Activated CD8-positive, alpha-beta T cell treated with anti-CD3 and anti-CD28 coated beads, Interleukin-2, amount 10 ng/mL, durations not matched to agents 7 days and 5 days (primary cell): ENCODE measurements around the gene PRDM12. TPM values are rescaled to one million over a fixed set of nuclear protein-coding genes. Genes with fewer than 3 reads are reported as not detected.
A peak's percentile ranks its signal among the peaks of the same experiment; 100 is the strongest.

ENCODE experiments used
- ATAC-seq: fragments of 150-1000 bp; cut with Tn5 transposase; one replicate; pipeline ENCODE4 v1.10.0; 2021; ENCODE audit warnings: moderate library complexity
- CTCF ChIA-PET: fragments of 350-600 bp; sonication (Branson Sonifier 250); formaldehyde crosslinking; loops from one replicate; lab custom pipeline; 2021; ENCODE audit warnings: antibody characterized with exemption; lab: Charles Lee
- POLR2A ChIA-PET: fragments of 350-600 bp; sonication (Branson Sonifier 250); formaldehyde crosslinking; loops from one replicate; lab custom pipeline; 2021; ENCODE audit warnings: antibody characterized with exemption; lab: Charles Lee
- DNase-seq: peaks from one replicate; pipeline ENCODE4 v3.0.0-alpha.2; 2020
- H3K27ac Mint-ChIP-seq: one replicate; pipeline ENCODE4 v1.8.0; 2021; ENCODE audit warnings: mild to moderate bottlenecking, mixed read lengths
- H3K27me3 Mint-ChIP-seq: one replicate; pipeline ENCODE4 v1.8.0; 2021; ENCODE audit warnings: low read depth, mixed read lengths
- H3K36me3 Mint-ChIP-seq: one replicate; pipeline ENCODE4 v1.8.0; 2021; ENCODE audit warnings: low read depth, mixed read lengths
- H3K4me1 Mint-ChIP-seq: one replicate; pipeline ENCODE4 v1.8.0; 2021; ENCODE audit warnings: low read depth, mixed read lengths
- H3K4me3 Mint-ChIP-seq: one replicate; pipeline ENCODE4 v1.8.0; 2021; ENCODE audit warnings: mild to moderate bottlenecking, mixed read lengths
- H3K9me3 Mint-ChIP-seq: one replicate; pipeline ENCODE4 v1.8.0; 2022; ENCODE audit warnings: mixed read lengths; ENCODE audit not compliant: insufficient read depth
- total RNA-seq, 2 experiments: library from RNA; stranded (reverse); gene quantifications; one replicate each; pipeline ENCODE4 v1.2.3, GENCODE V29; 2021

The PRDM12 gene
- total RNA-seq, 2 experiments from 2014 or later = not detected

- H3K9me3 Mint-ChIP-seq = no peaks in the 10 kb centered on the region
- H3K4me3 Mint-ChIP-seq = no peak overlapping the region
- ChIA-PET CTCF (interaction anchor here (0.6 to 1.0 kb wide), 5 partner anchors 9 to 237 kb away, joined by 3 to 4 read pairs (median 3); no protein-coding TSS in a partner anchor), POLR2A (no interaction called here)
- no peaks in the 10 kb centered on the region for H3K27me3 Mint-ChIP-seq
- H3K27ac Mint-ChIP-seq = no peak overlapping the region
- H3K36me3 Mint-ChIP-seq = peaks cover 59% of the 10 kb centered on the region
- peaks cover 54% of the 10 kb centered on the region for H3K4me1 Mint-ChIP-seq
- DNase-seq (no peak), ATAC-seq (no peak)
Measured at GRCh38 chr9:130696996-130697395, 32.6 kb downstream of the PRDM12 start.

- Mint-ChIP-seq H3K4me1 (peaks cover 43% of the 10 kb centered on the region), H3K9me3 (no peaks in the 10 kb centered on the region), H3K36me3 (peaks cover 70% of the 10 kb centered on the region), H3K27ac (peak overlapping the region; percentile 4), H3K27me3 (no peaks in the 10 kb centered on the region), H3K4me3 (no peak overlapping the region)
- ChIA-PET CTCF (interaction anchor here (0.8 to 1.9 kb wide), 3 partner anchors 9 to 34 kb away, joined by 3 to 6 read pairs (median 3); no protein-coding TSS in a partner anchor), POLR2A (no interaction called here)
- DNase-seq (no peak), ATAC-seq (no peak)
Measured at GRCh38 chr9:130698514-130698913, 34.1 kb downstream of the PRDM12 start.

- Mint-ChIP-seq H3K27me3 (no peaks in the 10 kb centered on the region), H3K4me1 (peaks cover 43% of the 10 kb centered on the region), H3K27ac (peak overlapping the region; percentile 4), H3K9me3 (no peaks in the 10 kb centered on the region), H3K36me3 (peaks cover 71% of the 10 kb centered on the region), H3K4me3 (no peak overlapping the region)
- no peak for DNase-seq
- CTCF ChIA-PET = interaction anchor here (0.8 to 1.9 kb wide), 3 partner anchors 8 to 33 kb away, joined by 3 to 6 read pairs (median 3); no protein-coding TSS in a partner anchor
- POLR2A ChIA-PET = interaction anchor here (0.6 kb wide), 1 partner anchor 698 kb away, joined by 4 read pairs; no protein-coding TSS in a partner anchor
- ATAC-seq = no peak
Measured at GRCh38 chr9:130699047-130699446, 34.7 kb downstream of the PRDM12 start.

- H3K9me3 Mint-ChIP-seq = no peaks in the 10 kb centered on the region
- POLR2A ChIA-PET = interaction anchor here (1.0 kb wide), 1 partner anchor 8 kb away, joined by 3 read pairs; no protein-coding TSS in a partner anchor
- no peak overlapping the region for H3K4me3 Mint-ChIP-seq
- peaks cover 30% of the 10 kb centered on the region for H3K4me1 Mint-ChIP-seq
- DNase-seq (peak; percentile 75), ATAC-seq (peak; percentile 94)
- H3K36me3 Mint-ChIP-seq = peaks cover 71% of the 10 kb centered on the region
- H3K27ac Mint-ChIP-seq = no peak overlapping the region
- no peaks in the 10 kb centered on the region for H3K27me3 Mint-ChIP-seq
- CTCF ChIA-PET = interaction anchor here (0.8 to 4.2 kb wide), 38 partner anchors 8 to 429 kb away, joined by 3 to 45 read pairs (median 4); partner anchors contain the start of genes ABL1 and EXOSC2
Measured at GRCh38 chr9:130701059-130702022, 36.9 kb downstream of the PRDM12 start.

- no peak for DNase-seq
- no peak overlapping the region for H3K4me3 Mint-ChIP-seq
- H3K36me3 Mint-ChIP-seq = peaks cover 53% of the 10 kb centered on the region
- CTCF ChIA-PET = interaction anchor here (4.2 kb wide), 1 partner anchor 10 kb away, joined by 22 read pairs; the partner anchor contains the start of gene EXOSC2
- ATAC-seq = no peak
- no peaks in the 10 kb centered on the region for H3K9me3 Mint-ChIP-seq
- no peak overlapping the region for H3K27ac Mint-ChIP-seq
- POLR2A ChIA-PET = interaction anchor here (1.0 kb wide), 1 partner anchor 10 kb away, joined by 4 read pairs; the partner anchor contains the start of gene EXOSC2
- H3K27me3 Mint-ChIP-seq = no peaks in the 10 kb centered on the region
- H3K4me1 Mint-ChIP-seq = peaks cover 11% of the 10 kb centered on the region
Measured at GRCh38 chr9:130703501-130703900, 39.1 kb downstream of the PRDM12 start.

GRCh38 chr9:130707225-130707976, 43.0 kb downstream of the PRDM12 start:
- H3K4me3 Mint-ChIP-seq = no peak overlapping the region
- ATAC-seq (peak; percentile 57), DNase-seq (peak; percentile 80)
- ChIA-PET POLR2A (no interaction called here), CTCF (interaction anchor here (0.8 to 3.9 kb wide), 17 partner anchors 9 to 339 kb away, joined by 3 to 25 read pairs (median 4); partner anchors contain the start of gene EXOSC2)
- H3K36me3 Mint-ChIP-seq = peaks cover 27% of the 10 kb centered on the region
- H3K27me3 Mint-ChIP-seq = no peaks in the 10 kb centered on the region
- no peak overlapping the region for H3K27ac Mint-ChIP-seq
- H3K9me3 Mint-ChIP-seq = no peaks in the 10 kb centered on the region
- H3K4me1 Mint-ChIP-seq = peaks cover 5% of the 10 kb centered on the region

- Mint-ChIP-seq H3K4me1 (peaks cover 31% of the 10 kb centered on the region), H3K27me3 (no peaks in the 10 kb centered on the region), H3K9me3 (no peaks in the 10 kb centered on the region), H3K36me3 (peaks cover 8% of the 10 kb centered on the region), H3K27ac (no peak overlapping the region), H3K4me3 (no peak overlapping the region)
- POLR2A ChIA-PET = no interaction called here
- CTCF ChIA-PET = interaction anchor here (1.4 to 2.8 kb wide), 2 partner anchors 10 to 14 kb away, joined by 3 to 23 read pairs; no protein-coding TSS in a partner anchor
- DNase-seq (no peak), ATAC-seq (no peak)
Measured at GRCh38 chr9:130710822-130711352, 46.5 kb downstream of the PRDM12 start.

GRCh38 chr9:130711469-130711868, 47.1 kb downstream of the PRDM12 start:
- no peaks in the 10 kb centered on the region for H3K27me3 Mint-ChIP-seq
- H3K9me3 Mint-ChIP-seq = no peaks in the 10 kb centered on the region
- H3K4me1 Mint-ChIP-seq = peaks cover 36% of the 10 kb centered on the region
- no peak overlapping the region for H3K4me3 Mint-ChIP-seq
- CTCF ChIA-PET = interaction anchor here (2.8 kb wide), 1 partner anchor 10 kb away, joined by 23 read pairs; no protein-coding TSS in a partner anchor
- no peak overlapping the region for H3K27ac Mint-ChIP-seq
- DNase-seq = no peak
- no peak for ATAC-seq
- H3K36me3 Mint-ChIP-seq = peaks cover 5% of the 10 kb centered on the region
- POLR2A ChIA-PET = no interaction called here

GRCh38 chr9:130712564-130713285, 48.3 kb downstream of the PRDM12 start:
- peak overlapping the region; percentile 87 for H3K4me3 Mint-ChIP-seq
- peak overlapping the region; percentile 93 for H3K27ac Mint-ChIP-seq
- peak; percentile 97 for DNase-seq
- ChIA-PET CTCF (interaction anchor here (0.9 to 4.5 kb wide), 6 partner anchors 11 to 157 kb away, joined by 3 to 29 read pairs (median 4); partner anchors contain the start of gene EXOSC2), POLR2A (interaction anchor here (1.3 kb wide), 1 partner anchor 19 kb away, joined by 11 read pairs; the partner anchor contains the start of gene EXOSC2)
- peaks cover 6% of the 10 kb centered on the region for H3K36me3 Mint-ChIP-seq
- no peaks in the 10 kb centered on the region for H3K9me3 Mint-ChIP-seq
- H3K4me1 Mint-ChIP-seq = peaks cover 38% of the 10 kb centered on the region
- H3K27me3 Mint-ChIP-seq = no peaks in the 10 kb centered on the region
- peak; percentile 99 for ATAC-seq

GRCh38 chr9:130713286-130713960, 49.0 kb downstream of the PRDM12 start:
- ChIA-PET POLR2A (interaction anchor here (1.3 kb wide), 1 partner anchor 20 kb away, joined by 11 read pairs; the partner anchor contains the start of gene EXOSC2), CTCF (interaction anchor here (0.9 to 4.5 kb wide), 6 partner anchors 12 to 156 kb away, joined by 3 to 29 read pairs (median 4); partner anchors contain the start of gene EXOSC2)
- Mint-ChIP-seq H3K9me3 (no peaks in the 10 kb centered on the region), H3K36me3 (peaks cover 6% of the 10 kb centered on the region), H3K27me3 (no peaks in the 10 kb centered on the region), H3K27ac (peak overlapping the region; percentile 91), H3K4me1 (peaks cover 38% of the 10 kb centered on the region), H3K4me3 (peak overlapping the region; percentile 87)
- DNase-seq (peak; percentile 32), ATAC-seq (no peak)
